ENCODE data around the gene DTX3L. TPM values are rescaled to one million over a fixed set of nuclear protein-coding genes. Genes with fewer than 3 reads are reported as not detected.
A peak's percentile ranks its signal among the peaks of the same experiment; 100 is the strongest.

DTX3L gene
- total RNA-seq, 2 donors from 2014 or later: 31.3 to 34.0 TPM

- Mint-ChIP-seq H3K27me3 (no peaks in the 10 kb centered on the region), H3K36me3 (ENCODE audit: low read depth) (peaks cover 7% of the 10 kb centered on the region), H3K4me1 (peaks cover 23% of the 10 kb centered on the region), H3K4me3 (no peak overlapping the region), H3K27ac (peak overlapping the region; percentile 76)
- DNase-seq (no peak), ATAC-seq (no peak)
- H3K9me3 ChIP-seq (ENCODE audit: control insufficient read depth, low read length, poor library complexity, severe bottlenecking): no peaks in the 10 kb centered on the region
These were observed 34.0 kb downstream of the DTX3L start for GRCh38 chr3:122598151-122598550.

GRCh38 chr3:122598556-122598955 lies 34.4 kb downstream of the DTX3L start:
- no peak for DNase-seq
- Mint-ChIP-seq H3K27me3 (no peaks in the 10 kb centered on the region), H3K27ac (peak overlapping the region; percentile 76), H3K4me3 (no peak overlapping the region), H3K4me1 (peaks cover 23% of the 10 kb centered on the region), H3K36me3 (ENCODE audit: low read depth) (peaks cover 7% of the 10 kb centered on the region)
- no peak for ATAC-seq
- H3K9me3 ChIP-seq (ENCODE audit: control insufficient read depth, low read length, poor library complexity, severe bottlenecking): no peaks in the 10 kb centered on the region

- Mint-ChIP-seq H3K27ac (peak overlapping the region; percentile 39), H3K4me1 (peaks cover 18% of the 10 kb centered on the region), H3K4me3 (no peak overlapping the region), H3K36me3 (ENCODE audit: low read depth) (peaks cover 3% of the 10 kb centered on the region), H3K27me3 (no peaks in the 10 kb centered on the region)
- DNase-seq: no peak
- no peak for ATAC-seq
- no peaks in the 10 kb centered on the region for H3K9me3 ChIP-seq (ENCODE audit: control insufficient read depth, low read length, poor library complexity, severe bottlenecking)
These were observed 38.0 kb downstream of the DTX3L start for GRCh38 chr3:122602011-122602710.

- Mint-ChIP-seq H3K4me1 (peaks cover 23% of the 10 kb centered on the region), H3K27me3 (no peaks in the 10 kb centered on the region), H3K36me3 (ENCODE audit: low read depth) (peaks cover 8% of the 10 kb centered on the region), H3K27ac (no peak overlapping the region), H3K4me3 (no peak overlapping the region)
- H3K9me3 ChIP-seq (ENCODE audit: control insufficient read depth, low read length, poor library complexity, severe bottlenecking): no peaks in the 10 kb centered on the region
- no peak for ATAC-seq
- DNase-seq: no peak
These were observed 38.9 kb downstream of the DTX3L start for GRCh38 chr3:122603056-122603455.

GRCh38 chr3:122606330-122606729 lies 42.2 kb downstream of the DTX3L start:
- H3K4me1 Mint-ChIP-seq: peaks cover 18% of the 10 kb centered on the region
- no peaks in the 10 kb centered on the region for H3K27me3 Mint-ChIP-seq
- H3K9me3 ChIP-seq (ENCODE audit: control insufficient read depth, low read length, poor library complexity, severe bottlenecking): no peaks in the 10 kb centered on the region
- H3K4me3 Mint-ChIP-seq: no peak overlapping the region
- no peak overlapping the region for H3K27ac Mint-ChIP-seq
- ATAC-seq (no peak), DNase-seq (no peak)
- H3K36me3 Mint-ChIP-seq (ENCODE audit: low read depth): peaks cover 11% of the 10 kb centered on the region

- Mint-ChIP-seq H3K4me1 (peaks cover 11% of the 10 kb centered on the region), H3K27ac (peak overlapping the region; percentile 56), H3K36me3 (ENCODE audit: low read depth) (peaks cover 14% of the 10 kb centered on the region), H3K4me3 (no peak overlapping the region), H3K27me3 (no peaks in the 10 kb centered on the region)
- ATAC-seq (no peak), DNase-seq (no peak)
- H3K9me3 ChIP-seq (ENCODE audit: control insufficient read depth, low read length, poor library complexity, severe bottlenecking): no peaks in the 10 kb centered on the region
These were observed 44.8 kb downstream of the DTX3L start for GRCh38 chr3:122608916-122609315.

GRCh38 chr3:122609798-122610559 lies 45.8 kb downstream of the DTX3L start:
- Mint-ChIP-seq H3K4me3 (no peak overlapping the region), H3K27ac (peak overlapping the region; percentile 56), H3K36me3 (ENCODE audit: low read depth) (peaks cover 14% of the 10 kb centered on the region), H3K4me1 (peaks cover 10% of the 10 kb centered on the region), H3K27me3 (no peaks in the 10 kb centered on the region)
- ATAC-seq (peak; percentile 51), DNase-seq (no peak)
- no peaks in the 10 kb centered on the region for H3K9me3 ChIP-seq (ENCODE audit: control insufficient read depth, low read length, poor library complexity, severe bottlenecking)

GRCh38 chr3:122612696-122613095 lies 48.6 kb downstream of the DTX3L start:
- H3K4me3 Mint-ChIP-seq: no peak overlapping the region

GRCh38 chr3:122615303-122615702 lies 51.2 kb downstream of the DTX3L start:
- peaks cover 4% of the 10 kb centered on the region for H3K4me1 Mint-ChIP-seq
- peaks cover 11% of the 10 kb centered on the region for H3K36me3 Mint-ChIP-seq (ENCODE audit: low read depth)
- H3K4me3 Mint-ChIP-seq: no peak overlapping the region
- ATAC-seq (no peak), DNase-seq (no peak)
- H3K27me3 Mint-ChIP-seq: no peaks in the 10 kb centered on the region
- H3K9me3 ChIP-seq (ENCODE audit: control insufficient read depth, low read length, poor library complexity, severe bottlenecking): no peaks in the 10 kb centered on the region
- no peak overlapping the region for H3K27ac Mint-ChIP-seq

More at GRCh38 chr3:122612696-122613095, 48.6 kb downstream of the DTX3L start:
- Mint-ChIP-seq H3K27me3 (no peaks in the 10 kb centered on the region), H3K4me1 (peaks cover 8% of the 10 kb centered on the region), H3K27ac (no peak overlapping the region), H3K36me3 (ENCODE audit: low read depth) (peaks cover 9% of the 10 kb centered on the region)
- DNase-seq: no peak
- ATAC-seq: no peak
- no peaks in the 10 kb centered on the region for H3K9me3 ChIP-seq (ENCODE audit: control insufficient read depth, low read length, poor library complexity, severe bottlenecking)

GRCh38 chr3:122618614-122619013 lies 54.5 kb downstream of the DTX3L start:
- Mint-ChIP-seq H3K36me3 (ENCODE audit: low read depth) (peaks cover 23% of the 10 kb centered on the region), H3K4me3 (no peak overlapping the region), H3K27me3 (no peaks in the 10 kb centered on the region), H3K4me1 (peaks cover 8% of the 10 kb centered on the region), H3K27ac (no peak overlapping the region)
- DNase-seq (no peak), ATAC-seq (no peak)
- no peaks in the 10 kb centered on the region for H3K9me3 ChIP-seq (ENCODE audit: control insufficient read depth, low read length, poor library complexity, severe bottlenecking)

GRCh38 chr3:122619040-122619439 lies 54.9 kb downstream of the DTX3L start:
- H3K36me3 Mint-ChIP-seq (ENCODE audit: low read depth): peaks cover 23% of the 10 kb centered on the region
- peaks cover 8% of the 10 kb centered on the region for H3K4me1 Mint-ChIP-seq
- DNase-seq (no peak), ATAC-seq (no peak)
- no peaks in the 10 kb centered on the region for H3K9me3 ChIP-seq (ENCODE audit: control insufficient read depth, low read length, poor library complexity, severe bottlenecking)
- no peaks in the 10 kb centered on the region for H3K27me3 Mint-ChIP-seq
- no peak overlapping the region for H3K4me3 Mint-ChIP-seq
- no peak overlapping the region for H3K27ac Mint-ChIP-seq

- Mint-ChIP-seq H3K36me3 (ENCODE audit: low read depth) (peaks cover 23% of the 10 kb centered on the region), H3K27me3 (no peaks in the 10 kb centered on the region), H3K27ac (no peak overlapping the region), H3K4me3 (no peak overlapping the region), H3K4me1 (peaks cover 8% of the 10 kb centered on the region)
- ATAC-seq: no peak
- no peaks in the 10 kb centered on the region for H3K9me3 ChIP-seq (ENCODE audit: control insufficient read depth, low read length, poor library complexity, severe bottlenecking)
- no peak for DNase-seq
These were observed 56.3 kb downstream of the DTX3L start for GRCh38 chr3:122620399-122620798.

- no peak overlapping the region for H3K27ac Mint-ChIP-seq
- DNase-seq (no peak), ATAC-seq (no peak)
- H3K36me3 Mint-ChIP-seq (ENCODE audit: low read depth): peaks cover 23% of the 10 kb centered on the region
- peaks cover 8% of the 10 kb centered on the region for H3K4me1 Mint-ChIP-seq
- H3K27me3 Mint-ChIP-seq: no peaks in the 10 kb centered on the region
- H3K4me3 Mint-ChIP-seq: no peak overlapping the region
- no peaks in the 10 kb centered on the region for H3K9me3 ChIP-seq (ENCODE audit: control insufficient read depth, low read length, poor library complexity, severe bottlenecking)
These were observed 57.0 kb downstream of the DTX3L start for GRCh38 chr3:122621112-122621511.
